Psoas muscle (tissue), 8 donors: Measurements from ENCODE around the gene TRAPPC5. TPM values are rescaled to one million over a fixed set of nuclear protein-coding genes. Genes with fewer than 3 reads are reported as not detected.

Source experiments
- ATAC-seq, 4 donors: fragments of 200-7000 bp; cut with Tn5 transposase; one replicate each; pipeline ENCODE4 v1.9.1; 2020; ENCODE audit warnings: moderate library complexity in 3 of 4, mild to moderate bottlenecking in 2 of 4
- DNase-seq, 2 donors: peaks; one replicate each; pipeline ENCODE4 v3.0.0-alpha.2; 2020
- H3K27ac ChIP-seq: fragments of 200-600 bp; one replicate; pipeline ENCODE4 v1.8.0; 2022
- H3K27me3 ChIP-seq, 3 donors: fragments of 200-600 bp in 1 of 3; one replicate each; pipeline versions ENCODE4 v1.6.1 to v1.8.0; 2013 to 2022; ENCODE audit warnings: low read length in 2 of 3, mild to moderate bottlenecking in 2 of 3, moderate library complexity in 1 of 3; ENCODE audit not compliant: insufficient read depth in 3 of 3
- H3K36me3 ChIP-seq, 2 donors: fragments of 200-600 bp in 1 of 2; one replicate each; pipeline versions ENCODE4 v1.6.1 to v1.8.0; 2013 to 2022; ENCODE audit warnings: low read depth in 1 of 2, mild to moderate bottlenecking in 1 of 2, moderate library complexity in 1 of 2; ENCODE audit not compliant: insufficient read depth in 1 of 2
- H3K4me1 ChIP-seq: fragments of 200-600 bp; one replicate; pipeline ENCODE4 v1.8.0; 2022
- H3K4me3 ChIP-seq: fragments of 200-600 bp; one replicate; pipeline ENCODE4 v1.8.0; 2022; ENCODE audit warnings: mild to moderate bottlenecking
- H3K9me3 ChIP-seq: fragments of 200-600 bp; one replicate; pipeline ENCODE4 v1.8.0; 2022
- CTCF ChIP-seq: fragments of 200-600 bp; IDR thresholded peaks from one replicate; pipeline ENCODE4 v1.8.0; 2022; ENCODE audit warnings: antibody characterized with exemption
- WGBS, 3 donors: extraction: QIAGEN DNeasy Blood & Tissue Kit; methylation state at CpG; one replicate each; pipeline versions ENCODE4 v1.1.6 to v1.1.7; 2013; 5-methylcytosine and 5-hydroxymethylcytosine counted together
- intact Hi-C, 2 donors: fragments of 100-400 bp; cut with DNase I; formaldehyde crosslinking; loops; one replicate each; pipeline versions ENCODE4 v1.11.0 to v1.14.2; 2022
- polyA plus RNA-seq, 3 donors: library from polyadenylated mRNA; stranded (reverse); fragments of 200-250 nt; gene quantifications; one replicate each; pipeline ENCODE4 v1.2.3, GENCODE V29; 2013
- total RNA-seq, 4 donors: library from RNA; stranded (reverse); fragmentation: NEBNext Ultra II Directional in 2 of 4; extraction: Animal tissue kit (Norgen Biotek cat#: 25700) in 2 of 4; gene quantifications; one replicate each; pipeline versions ENCODE4 v1.2.1 to v1.2.4, GENCODE V29; 2021 to 2023
- donor health status: healthy with polysubstance abuse.
- donor health status: DM: no; HTN: no; CAD: no; lungs with moderate emphysema.
- donor health status: Bipolar disorder and iron deficiency.
- donor health status: healthy.
- donor health status: DM: yes; HTN: yes; CAD: no.
- donor health status: DM: no; HTN: no; CAD: no.
- donor health status: DM: no; HTN: no; CAD: no.
- donor health status: DM: yes; HTN: yes; CAD: no.

The TRAPPC5 gene
- total and polyA plus RNA-seq, 7 donors, result 40.6 to 164 (median 101) TPM

GRCh38 chr19:7730286-7731217 is 49.9 kb downstream of the TRAPPC5 start:
- TF ChIP-seq CTCF, result no peak
- ATAC-seq (no peak), DNase-seq (no peak)
- Histone ChIP-seq H3K4me3 (no peak overlapping the region), H3K36me3 (no peaks in the 10 kb centered on the region), H3K27me3 (peaks cover 0 to 65% (median 19%) of the 10 kb centered on the region in 3 donors), H3K4me1 (no peaks in the 10 kb centered on the region), H3K27ac (no peak overlapping the region), H3K9me3 (no peaks in the 10 kb centered on the region)
- intact Hi-C loops, result no loop called here
- 4 to 5% (median 4%) methylated on average over 26 to 78 of the region's 78 CpGs for WGBS, 3 donors

- Histone ChIP-seq H3K9me3 (no peaks in the 10 kb centered on the region), H3K4me3 (no peak overlapping the region), H3K27me3 (peaks cover 0 to 66% (median 19%) of the 10 kb centered on the region in 3 donors), H3K36me3 (no peaks in the 10 kb centered on the region), H3K27ac (no peak overlapping the region), H3K4me1 (no peaks in the 10 kb centered on the region)
- DNase-seq (no peak), ATAC-seq (no peak)
- no peak for TF ChIP-seq CTCF
- intact Hi-C loops, result no loop called here
- 51 to 54% (median 53%) methylated on average over 39 of the region's 39 CpGs for WGBS, 3 donors
Measured at GRCh38 chr19:7731218-7731595, 50.6 kb downstream of the TRAPPC5 start.

GRCh38 chr19:7731615-7732014 is 51.0 kb downstream of the TRAPPC5 start:
- Histone ChIP-seq H3K36me3 (no peaks in the 10 kb centered on the region), H3K4me1 (no peaks in the 10 kb centered on the region), H3K4me3 (no peak overlapping the region), H3K27ac (no peak overlapping the region), H3K27me3 (peaks cover 0 to 62% (median 19%) of the 10 kb centered on the region in 3 donors), H3K9me3 (no peaks in the 10 kb centered on the region)
- ATAC-seq, result no peak
- intact Hi-C loops, result no loop called here
- TF ChIP-seq CTCF, result no peak
- 53 to 69% (median 68%) methylated on average over 5 of the region's 5 CpGs for WGBS, 3 donors
- no peak for DNase-seq

GRCh38 chr19:7732045-7732444 is 51.4 kb downstream of the TRAPPC5 start, which contains the start of gene CLEC4G:
Gene CLEC4G, minus strand, starts transcription at chr19:7732110. Its CDS starts 8 bp downstream, at chr19:7732102.
- Histone ChIP-seq H3K27me3 (peaks cover 0 to 61% (median 19%) of the 10 kb centered on the region in 3 donors), H3K4me3 (no peak within 1 kb of the TSS), H3K36me3 (no peaks in the 10 kb centered on the region), H3K27ac (no peak within 1 kb of the TSS), H3K9me3 (no peaks in the 10 kb centered on the region), H3K4me1 (no peaks in the 10 kb centered on the region)
- no peak for TF ChIP-seq CTCF
- DNase-seq (no peak), ATAC-seq (no peak)
- intact Hi-C loops, result no loop called here
- 44 to 50% (median 49%) methylated on average over 7 to 9 of the region's 9 CpGs for WGBS, 3 donors
